H1 (cell line): ENCODE data around the gene GPR26. TPM values are rescaled to one million over a fixed set of nuclear protein-coding genes. Genes with fewer than 3 reads are reported as not detected.
A peak's percentile ranks its signal among the peaks of the same experiment; 100 is the strongest.

ENCODE experiments used
- CTCF ChIA-PET: fragments of 300-600 bp; sonication (Branson Sonifier 250); formaldehyde crosslinking; loops from one replicate; lab custom pipeline; 2021; ENCODE audit not compliant: partially characterized antibody; lab: Charles Lee
- POLR2A ChIA-PET: fragments of 300-600 bp; sonication (Branson Sonifier 250); formaldehyde crosslinking; loops from one replicate; lab custom pipeline; 2021; ENCODE audit warnings: inconsistent platforms; ENCODE audit not compliant: partially characterized antibody; lab: Charles Lee
- DNase-seq, 2 experiments: peaks; one replicate each; pipeline versions ENCODE4 v3.0.0 to v3.0.0-alpha.2; 2010 to 2022; ENCODE audit warnings: low spot score in 2 of 2, low read depth in 1 of 2, mixed read lengths in 1 of 2
- FAIRE-seq: peaks from 2 replicates; lab custom pipeline; 2011; peaks lifted over from hg19 to GRCh38; lab: Jason Lieb, UNC
- H2AFZ ChIP-seq: 2 replicates; pipeline ENCODE4 v1.8.1; 2012; ENCODE audit warnings: low read length, inconsistent platforms
- H2AK5ac ChIP-seq: 2 replicates; pipeline ENCODE4 v1.6.1; 2013; ENCODE audit warnings: low read depth, low read length
- H2BK120ac ChIP-seq: replicated peaks from 2 replicates; pipeline ENCODE3; 2013; ENCODE audit warnings: low read depth, low read length, inconsistent platforms
- H2BK12ac ChIP-seq: 2 replicates; pipeline ENCODE4 v1.6.1; 2013; ENCODE audit warnings: low read depth, low read length
- H2BK15ac ChIP-seq: 2 replicates; pipeline ENCODE4 v1.6.1; 2013; ENCODE audit warnings: low read length
- H2BK20ac ChIP-seq: 2 replicates; pipeline ENCODE4 v1.6.1; 2013; ENCODE audit warnings: low read length
- H2BK5ac ChIP-seq: 2 replicates; pipeline ENCODE4 v1.6.1; 2013; ENCODE audit warnings: low read depth, low read length
- H3K14ac ChIP-seq: 2 replicates; pipeline ENCODE4 v1.6.1; 2013; ENCODE audit warnings: inconsistent platforms; ENCODE audit not compliant: insufficient read length
- H3K18ac ChIP-seq: 2 replicates; pipeline ENCODE4 v1.6.1; 2013; ENCODE audit warnings: low read length; ENCODE audit errors: extremely low read depth
- H3K23ac ChIP-seq: 2 replicates; pipeline ENCODE4 v1.6.1; 2013; ENCODE audit warnings: inconsistent platforms; ENCODE audit not compliant: insufficient read length
- H3K23me2 ChIP-seq: 2 replicates; pipeline ENCODE4 v1.6.1; 2013; ENCODE audit warnings: low read depth, low read length
- H3K27ac ChIP-seq: 2 replicates; pipeline ENCODE4 v1.6.1; 2011; ENCODE audit warnings: low read depth, low read length, inconsistent platforms
- H3K27me3 ChIP-seq, 4 experiments: replicated peaks in 1 of 4; 1 replicate in 1 of 4; 2 replicates in 3 of 4; pipeline versions ENCODE4 v1.6.1 to v1.8.1; 2011 to 2013; ENCODE audit warnings: low read length in 3 of 4, mild to moderate bottlenecking in 3 of 4, inconsistent platforms in 2 of 4, mixed read lengths in 2 of 4, moderate library complexity in 1 of 4; ENCODE audit not compliant: control insufficient read depth in 3 of 4, insufficient read depth in 3 of 4; ENCODE audit errors: extremely low read depth in 1 of 4
- H3K36me3 ChIP-seq, 4 experiments: 2 replicates each; pipeline versions ENCODE4 v1.6.1 to v1.8.1; 2011 to 2013; ENCODE audit warnings: mild to moderate bottlenecking in 4 of 4, low read length in 3 of 4, moderate library complexity in 2 of 4, control low read depth in 1 of 4, inconsistent platforms in 1 of 4; ENCODE audit not compliant: insufficient read depth in 4 of 4, control insufficient read depth in 2 of 4
- H3K4ac ChIP-seq: replicated peaks from 2 replicates; pipeline ENCODE3; 2013; ENCODE audit warnings: low read length, low read depth, mixed read lengths, inconsistent platforms; ENCODE audit not compliant: insufficient read length
- H3K4me1 ChIP-seq, 4 experiments: replicated peaks in 1 of 4; 1 replicate in 1 of 4; 2 replicates in 3 of 4; pipeline versions ENCODE4 v1.6.1 to v1.8.1; 2011 to 2013; ENCODE audit warnings: low read length in 3 of 4, inconsistent platforms in 2 of 4, mixed read lengths in 1 of 4; ENCODE audit not compliant: insufficient read depth in 4 of 4, control insufficient read depth in 3 of 4
- H3K4me2 ChIP-seq, 2 experiments: 2 replicates each; pipeline versions ENCODE4 v1.6.1 to v1.8.1; 2011 to 2013; ENCODE audit warnings: low read depth in 2 of 2, low read length in 2 of 2, control low read depth in 1 of 2, inconsistent platforms in 1 of 2, mild to moderate bottlenecking in 1 of 2; ENCODE audit not compliant: insufficient read depth in 1 of 2
- H3K4me3 ChIP-seq, 4 experiments: fragments of 200-600, 300-600 bp in 1 of 4; sonication (generic), shearing (Covaris generic), sonication (Bioruptor Twin) in 1 of 4; 2 replicates each; pipeline versions ENCODE4 v1.5.1 to v1.8.1; 2011 to 2016; ENCODE audit warnings: low read length in 4 of 4, low read depth in 3 of 4, control low read depth in 2 of 4, inconsistent platforms in 2 of 4, mild to moderate bottlenecking in 2 of 4, mixed read lengths in 1 of 4, moderate library complexity in 1 of 4; ENCODE audit not compliant: insufficient read depth in 2 of 4; ENCODE audit errors: extremely low read depth in 1 of 4
- H3K56ac ChIP-seq: replicated peaks from 2 replicates; pipeline ENCODE3; 2013; ENCODE audit warnings: low read depth, mild to moderate bottlenecking, mixed read lengths, low read length, inconsistent platforms; ENCODE audit not compliant: insufficient read length
- H3K79me1 ChIP-seq: 2 replicates; pipeline ENCODE4 v1.6.1; 2013; ENCODE audit warnings: low read depth, low read length, control low read depth
- H3K79me2 ChIP-seq, 2 experiments: 2 replicates each; pipeline versions ENCODE4 v1.6.1 to v1.8.1; 2012 to 2013; ENCODE audit warnings: low read length in 2 of 2, mild to moderate bottlenecking in 2 of 2, inconsistent platforms in 1 of 2; ENCODE audit not compliant: insufficient read depth in 2 of 2, control insufficient read depth in 1 of 2
- H3K9ac ChIP-seq, 4 experiments: replicated peaks in 1 of 4; 1 replicate in 1 of 4; 2 replicates in 3 of 4; pipeline versions ENCODE4 v1.6.1 to v1.8.1; 2011 to 2013; ENCODE audit warnings: low read depth in 3 of 4, low read length in 3 of 4, control low read depth in 2 of 4, mild to moderate bottlenecking in 2 of 4, moderate library complexity in 2 of 4, inconsistent platforms in 1 of 4; ENCODE audit errors: extremely low read depth in 1 of 4
- H3K9me3 ChIP-seq, 2 experiments: 2 replicates each; pipeline versions ENCODE4 v1.6.1 to v1.8.1; 2012 to 2013; ENCODE audit warnings: mild to moderate bottlenecking in 2 of 2, moderate library complexity in 2 of 2, control low read depth in 1 of 2, inconsistent platforms in 1 of 2, low read depth in 1 of 2, low read length in 1 of 2, mixed read lengths in 1 of 2; ENCODE audit not compliant: insufficient read depth in 2 of 2
- H4K20me1 ChIP-seq, 2 experiments: replicated peaks in 1 of 2; 2 replicates each; pipeline versions ENCODE3 to v1.8.1; 2011 to 2013; ENCODE audit warnings: inconsistent platforms in 2 of 2, low read length in 2 of 2, mild to moderate bottlenecking in 1 of 2; ENCODE audit not compliant: insufficient read depth in 2 of 2, control insufficient read depth in 1 of 2
- H4K5ac ChIP-seq: 2 replicates; pipeline ENCODE4 v1.6.1; 2013; ENCODE audit warnings: low read length, low read depth, mixed read lengths, inconsistent platforms; ENCODE audit not compliant: insufficient read length
- H4K8ac ChIP-seq: 2 replicates; pipeline ENCODE4 v1.8.0; 2013; ENCODE audit warnings: mild to moderate bottlenecking, moderate library complexity, low read length, inconsistent platforms; ENCODE audit not compliant: insufficient read depth; ENCODE audit errors: extremely low read depth
- H4K91ac ChIP-seq: replicated peaks from 2 replicates; pipeline ENCODE3; 2013; ENCODE audit warnings: low read length, mixed read lengths, inconsistent platforms; ENCODE audit not compliant: insufficient read length
- CTCF ChIP-seq, 3 experiments: IDR thresholded peaks; 1 replicate in 2 of 3; 2 replicates in 1 of 3; pipeline versions ENCODE4 v1.5.1 to v1.6.1; 2011; ENCODE audit warnings: low read length in 3 of 3, mild to moderate bottlenecking in 3 of 3, inconsistent platforms in 2 of 3, low read depth in 1 of 3, moderate library complexity in 1 of 3; ENCODE audit not compliant: insufficient read depth in 1 of 3; ENCODE audit errors: control extremely low read depth in 1 of 3
- JUND ChIP-seq: IDR thresholded peaks from 2 replicates; pipeline ENCODE4 v1.6.1; 2011; ENCODE audit warnings: mild to moderate bottlenecking, improper control_type of control experiment, low read length
- KDM4A ChIP-seq: IDR thresholded peaks from one replicate; pipeline ENCODE4 v1.7.1; 2012; ENCODE audit warnings: low read depth, mild to moderate bottlenecking, moderate library complexity, low read length, inconsistent platforms; ENCODE audit not compliant: severe bottlenecking
- KDM5A ChIP-seq: fragments of 200-600 bp; IDR thresholded peaks from 2 replicates; pipeline ENCODE4 v1.7.1; 2012; ENCODE audit warnings: mild to moderate bottlenecking, low read length, inconsistent platforms, mixed read lengths
- RAD21 ChIP-seq, 2 experiments: IDR thresholded peaks in 1 of 2; conservative IDR thresholded peaks in 1 of 2; 2 replicates each; pipeline ENCODE4 v1.6.1; 2011; ENCODE audit warnings: low read depth in 2 of 2, low read length in 2 of 2, improper control_type of control experiment in 1 of 2, inconsistent platforms in 1 of 2, mild to moderate bottlenecking in 1 of 2, moderate library complexity in 1 of 2
- WGBS, 2 experiments: shearing (Covaris generic) in 1 of 2; methylation state at CpG; one replicate each; pipeline versions ENCODE4 v1.1.6 to v1.1.7; 2013 to 2015; ENCODE audit warnings: low lambda C conversion rate in 2 of 2, mixed read lengths in 2 of 2, inconsistent platforms in 1 of 2, low coverage in 1 of 2, missing lambda C conversion rate in 1 of 2; ENCODE audit not compliant: insufficient replicate concordance in 2 of 2, insufficient coverage in 1 of 2, insufficient read length in 1 of 2; ENCODE audit errors: extremely low coverage in 1 of 2, missing lambda C conversion rate in 1 of 2; 5-methylcytosine and 5-hydroxymethylcytosine counted together
- polyA plus RNA-seq, 7 experiments: library from polyadenylated mRNA; depleted of rRNA in 3 of 7; stranded (reverse) in 5 of 7; unstranded in 2 of 7; fragments of >200 nt in 5 of 7; fragments of 200-250 nt in 2 of 7; gene quantifications; 1 replicate in 5 of 7; 2 replicates in 1 of 7; 4 replicates in 1 of 7; pipeline versions ENCODE4 v1.2.1 to v1.2.3, GENCODE V29; 2011 to 2013; ENCODE audit warnings: missing spikeins in 2 of 7, mixed read lengths in 2 of 7
- total RNA-seq: library from RNA; stranded (reverse); fragmentation: NEBNext Ultra II Directional; extraction: Animal tissue kit (Norgen Biotek cat#: 25700); gene quantifications from 2 replicates; pipeline ENCODE4 v1.2.1, GENCODE V29; 2021

The GPR26 gene
- total and polyA plus RNA-seq, 2 of the 8 experiments (the other 6 are each of a cell fraction or from before 2014, with no cell fraction given), result 0.09 to 0.21 TPM

DNA sequence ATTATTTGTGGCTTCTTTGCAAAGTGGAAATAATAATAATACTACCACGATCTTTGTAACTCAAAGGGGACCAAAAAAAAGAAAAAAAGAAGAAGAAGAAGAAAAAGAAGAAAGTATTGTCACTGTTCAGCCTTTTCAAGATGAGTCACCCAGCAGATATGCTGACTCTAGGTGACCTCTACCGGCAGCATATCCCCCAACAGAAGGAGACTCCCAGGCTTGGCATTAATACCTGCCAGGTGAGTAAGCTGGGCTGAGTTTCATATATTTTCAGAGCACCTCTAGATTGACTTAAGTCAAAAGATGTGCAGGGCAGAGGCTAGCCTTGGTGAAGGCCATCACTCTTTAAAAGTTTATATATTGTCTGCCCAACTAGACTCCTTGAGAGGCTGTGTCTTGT, 30.4 kb upstream of the GPR26 start:
- H2BK15ac ChIP-seq, result no peak overlapping the region
- H3K9ac ChIP-seq, result no peak overlapping the region
- no peaks in the 10 kb centered on the region for H3K27me3 ChIP-seq
- no peak for DNase-seq
- no peak overlapping the region for H3K4me3 ChIP-seq
- H3K36me3 ChIP-seq, result no peaks in the 10 kb centered on the region
- H3K4me2 ChIP-seq, result no peak overlapping the region
- peaks cover 3 to 18% (median 11%) of the 10 kb centered on the region in 4 experiments; a peak in 6 of 7 replicates for H3K4me1 ChIP-seq
- H3K56ac ChIP-seq, result no peak overlapping the region
- TF ChIP-seq KDM4A, result no peak
- TF ChIP-seq RAD21 (IDR thresholded peaks at IDR 0.05 in 1 of 2, conservative IDR thresholded peaks at IDR 0.05 in 1 of 2; ENCODE audit: low read depth in 2 of 2, low read length in 2 of 2), result peak; percentile 32 to 44
- TF ChIP-seq CTCF (IDR thresholded peaks at IDR 0.05; ENCODE audit: control extremely low read depth in 1 of 3, insufficient read depth in 1 of 3, low read depth in 1 of 3, low read length in 3 of 3), result peak in 2 of 3 experiments; percentile 2 to 14; a peak in 2 of 4 replicates
- peak; percentile 48 for TF ChIP-seq JUND
- no peak for TF ChIP-seq KDM5A
- no peak overlapping the region for H4K8ac ChIP-seq
- no peak overlapping the region for H2AFZ ChIP-seq
- no peak overlapping the region for H2AK5ac ChIP-seq
- H3K23me2 ChIP-seq, result no peaks in the 10 kb centered on the region
- no peak overlapping the region for H2BK120ac ChIP-seq
- H3K27ac ChIP-seq, result no peak overlapping the region
- CTCF ChIA-PET, result interaction anchor here (1.8 to 13.9 kb wide), 4 partner anchors 11 to 53 kb away, joined by 3 to 135 read pairs (median 10); no protein-coding TSS in a partner anchor
- no peak overlapping the region for H4K91ac ChIP-seq
- H3K9me3 ChIP-seq, result no peaks in the 10 kb centered on the region
- no peak overlapping the region for H2BK12ac ChIP-seq
- H3K79me2 ChIP-seq, result no peaks in the 10 kb centered on the region
- WGBS, 2 experiments, result 29% methylated on average over 2 of the region's 2 CpGs; no CpG with 5 or more reads in 1 of the 2 experiments
- FAIRE-seq, result no peak
- H2BK20ac ChIP-seq, result no peak overlapping the region
- H3K14ac ChIP-seq, result no peak overlapping the region
- no peak overlapping the region for H3K18ac ChIP-seq
- no peaks in the 10 kb centered on the region for H4K20me1 ChIP-seq
- H3K79me1 ChIP-seq, result no peaks in the 10 kb centered on the region
- H3K4ac ChIP-seq, result no peak overlapping the region
- H4K5ac ChIP-seq, result no peak overlapping the region
- POLR2A ChIA-PET, result no interaction called here
- H3K23ac ChIP-seq, result no peak overlapping the region
- no peak overlapping the region for H2BK5ac ChIP-seq
